ENCODE data around the gene BCL7B. TPM values are rescaled to one million over a fixed set of nuclear protein-coding genes. Genes with fewer than 3 reads are reported as not detected.
"Not testable (repeated sequence)": the region's sequence is repeated elsewhere in the genome, so short reads cannot be mapped to it uniquely, and the experiment has no call there.

BCL7B gene
- total and polyA plus RNA-seq, 12 donors = 64.9 to 85.8 (median 73.0) TPM

- peak overlapping the region in 4 of 10 donors; percentile 68 to 86 (median 78) for H3K4me3 ChIP-seq
- peaks cover 0 to 46% (median 22%) of the 10 kb centered on the region in 9 donors for H3K36me3 ChIP-seq
- TF ChIP-seq, protein P1, sequence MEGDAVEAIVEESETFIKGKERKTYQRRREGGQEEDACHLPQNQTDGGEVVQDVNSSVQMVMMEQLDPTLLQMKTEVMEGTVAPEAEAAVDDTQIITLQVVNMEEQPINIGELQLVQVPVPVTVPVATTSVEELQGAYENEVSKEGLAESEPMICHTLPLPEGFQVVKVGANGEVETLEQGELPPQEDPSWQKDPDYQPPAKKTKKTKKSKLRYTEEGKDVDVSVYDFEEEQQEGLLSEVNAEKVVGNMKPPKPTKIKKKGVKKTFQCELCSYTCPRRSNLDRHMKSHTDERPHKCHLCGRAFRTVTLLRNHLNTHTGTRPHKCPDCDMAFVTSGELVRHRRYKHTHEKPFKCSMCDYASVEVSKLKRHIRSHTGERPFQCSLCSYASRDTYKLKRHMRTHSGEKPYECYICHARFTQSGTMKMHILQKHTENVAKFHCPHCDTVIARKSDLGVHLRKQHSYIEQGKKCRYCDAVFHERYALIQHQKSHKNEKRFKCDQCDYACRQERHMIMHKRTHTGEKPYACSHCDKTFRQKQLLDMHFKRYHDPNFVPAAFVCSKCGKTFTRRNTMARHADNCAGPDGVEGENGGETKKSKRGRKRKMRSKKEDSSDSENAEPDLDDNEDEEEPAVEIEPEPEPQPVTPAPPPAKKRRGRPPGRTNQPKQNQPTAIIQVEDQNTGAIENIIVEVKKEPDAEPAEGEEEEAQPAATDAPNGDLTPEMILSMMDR (IDR thresholded peaks at IDR 0.05) = no peak
- WGBS, 2 donors = 50 to 53% methylated on average over 6 of the region's 6 CpGs
- ATAC-seq (no peak), DNase-seq (no peak)
- no peaks in the 10 kb centered on the region for H3K9me3 ChIP-seq
- peak overlapping the region in 5 of 10 donors; percentile 9 to 100 (median 99) for H3K27ac ChIP-seq
- no peaks in the 10 kb centered on the region for H3K27me3 ChIP-seq
- intact Hi-C loops (cut with DNase I) = loop anchor here in 1 of 10 donors (5.0 kb wide), 1 partner anchor 33 kb away; the partner anchor contains the start of gene BAZ1B
- peaks cover 3 to 39% (median 30%) of the 10 kb centered on the region in 9 donors for H3K4me1 ChIP-seq
These were observed 2.0 kb downstream of the BCL7B start for GRCh38 chr7:73555411-73555982.

DNA sequence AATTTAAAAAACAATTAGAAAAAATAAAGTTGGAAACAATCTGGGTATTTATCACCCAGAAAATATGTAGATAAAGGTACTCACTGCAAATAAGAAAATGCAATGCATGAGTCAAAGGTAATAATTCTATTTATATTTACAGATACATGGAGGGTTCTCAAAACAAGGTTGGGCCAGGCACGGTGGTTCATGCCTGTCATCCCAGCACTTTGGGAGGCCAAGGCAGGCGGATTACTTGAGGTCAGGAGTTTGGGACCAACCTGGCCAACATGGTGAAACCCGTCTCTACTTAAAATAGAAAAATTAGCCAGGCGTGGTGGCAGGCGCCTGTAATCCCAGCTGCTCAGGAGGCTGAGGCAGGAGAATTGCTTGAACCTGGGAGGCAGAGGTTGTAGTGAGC, 7.4 kb downstream of the BCL7B start:
- ATAC-seq; H3K27me3 ChIP-seq; DNase-seq; intact Hi-C loops (cut with DNase I); H3K9me3 ChIP-seq; H3K4me3 ChIP-seq: not testable (repeated sequence)
- H3K4me1 ChIP-seq = peaks cover 0 to 46% (median 26%) of the 10 kb centered on the region in 9 donors
- H3K27ac ChIP-seq = peak overlapping the region in 2 of 10 donors; percentile 54 to 69
- WGBS, 2 donors = 78 to 79% methylated on average over 5 of the region's 5 CpGs
- peaks cover 0 to 95% (median 26%) of the 10 kb centered on the region in 9 donors for H3K36me3 ChIP-seq

- ATAC-seq (peak in 4 of 8 donors; percentile 48 to 61 (median 52)), DNase-seq (no peak)
- Histone ChIP-seq H3K4me1 (peaks cover 0 to 37% (median 20%) of the 10 kb centered on the region in 9 donors), H3K27me3 (no peaks in the 10 kb centered on the region), H3K27ac (peak overlapping the region in 6 of 10 donors; percentile 11 to 69 (median 36)), H3K9me3 (no peaks in the 10 kb centered on the region), H3K4me3 (no peak overlapping the region), H3K36me3 (peaks cover 0 to 91% (median 25%) of the 10 kb centered on the region in 9 donors)
- intact Hi-C loops (cut with DNase I) = no loop called here
- 76 to 78% methylated on average over 4 of the region's 4 CpGs for WGBS, 2 donors
- TF ChIP-seq, protein P1 (IDR thresholded peaks at IDR 0.05) = no peak
These were observed 8.3 kb downstream of the BCL7B start for GRCh38 chr7:73549176-73549575.

DNA sequence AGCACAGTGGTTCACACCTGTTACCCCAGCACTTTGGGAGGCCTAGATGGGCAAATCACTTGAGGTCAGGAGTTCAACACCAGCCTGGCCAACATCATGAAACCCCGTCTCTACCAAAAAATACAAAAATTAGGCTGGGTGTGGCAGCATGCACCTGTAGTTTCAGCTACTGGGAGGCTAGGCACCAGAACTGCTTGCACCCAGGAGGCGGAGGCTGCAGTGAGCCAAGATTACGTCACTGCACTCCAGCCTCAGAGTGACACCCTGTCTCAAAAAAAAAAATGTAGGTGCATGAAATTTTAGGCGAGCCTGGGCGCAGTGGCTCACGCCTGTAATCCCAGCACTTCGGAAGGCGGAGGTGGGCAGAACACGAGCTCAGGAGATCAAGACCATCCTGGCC, 9.6 kb downstream of the BCL7B start:
- ATAC-seq = peak in 2 of 8 donors; percentile 24 to 52

More for the DNA sequence above, 9.6 kb downstream of the BCL7B start:
- Histone ChIP-seq H3K9me3 (no peaks in the 10 kb centered on the region), H3K27me3 (no peaks in the 10 kb centered on the region), H3K4me1 (peaks cover 0 to 36% (median 19%) of the 10 kb centered on the region in 9 donors), H3K4me3 (no peak overlapping the region), H3K27ac (peak overlapping the region in 2 of 10 donors; percentile 22 to 69), H3K36me3 (peaks cover 0 to 91% (median 29%) of the 10 kb centered on the region in 9 donors)
- TF ChIP-seq, protein P1 (IDR thresholded peaks at IDR 0.05) = no peak
- intact Hi-C loops (cut with DNase I) = loop anchor here in 1 of 10 donors (2.0 kb wide), 1 partner anchor 23 kb away; no protein-coding TSS in a partner anchor
- no peak for DNase-seq
- 85 to 93% methylated on average over 9 of the region's 9 CpGs for WGBS, 2 donors
